HG02571 (cell line): ENCODE data around the gene ENOX2.
"Not testable (repeated sequence)": the region's sequence is repeated elsewhere in the genome, so short reads cannot be mapped to it uniquely, and the experiment has no call there.

Experiments
- ATAC-seq: cut with Tn5 transposase; IDR thresholded peaks from one replicate; pipeline ENCODE4 v1.9.1; 2021; ENCODE audit warnings: mild to moderate bottlenecking, moderate library complexity; ENCODE audit not compliant: unreplicated experiment

The ENOX2 gene

DNA sequence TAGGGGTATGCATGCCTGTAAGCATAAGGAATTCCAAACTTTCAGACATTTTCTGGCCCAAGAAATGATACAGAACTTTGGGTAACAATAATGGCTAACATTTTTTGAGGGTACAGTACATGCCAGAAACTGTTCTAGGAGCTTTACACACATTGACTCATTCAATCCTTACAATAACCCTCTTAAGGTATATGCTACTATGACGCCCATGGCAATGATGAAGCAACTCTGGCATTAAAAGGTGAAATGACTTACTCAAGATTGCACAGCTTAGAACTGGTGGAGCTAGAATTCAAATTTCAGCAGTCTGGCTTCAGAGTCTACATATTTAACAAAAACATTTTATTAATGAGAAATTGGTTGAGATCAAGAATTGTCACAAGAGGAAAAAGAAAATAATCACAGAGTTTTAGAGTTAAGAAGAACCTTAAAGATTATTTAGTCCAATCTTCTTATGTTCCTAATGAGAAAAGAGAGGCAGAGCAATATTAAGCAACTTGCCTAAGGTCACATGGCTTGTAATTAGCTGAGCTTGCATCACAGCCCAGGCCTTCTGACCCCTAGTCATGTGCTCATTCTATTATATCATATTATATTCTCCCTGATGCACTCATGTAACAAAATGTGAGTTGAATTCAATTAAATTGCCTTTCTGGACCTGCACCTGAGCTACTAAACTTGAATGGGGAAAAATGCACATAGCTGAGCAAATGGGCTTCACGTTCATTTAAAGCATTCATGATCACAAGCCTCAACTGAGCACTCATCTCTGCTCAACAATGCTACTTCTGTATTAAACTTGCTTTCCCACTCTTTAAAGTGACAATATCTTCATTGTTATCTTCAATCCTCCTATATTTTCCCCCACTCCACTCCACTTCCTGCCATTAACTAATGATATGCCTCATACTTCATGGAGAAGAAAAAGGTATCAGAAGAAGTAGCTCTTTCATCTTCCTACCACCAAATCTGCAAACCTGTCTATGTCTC is 73.2 kb downstream of the ENOX2 start:
- no peak for ATAC-seq

DNA sequence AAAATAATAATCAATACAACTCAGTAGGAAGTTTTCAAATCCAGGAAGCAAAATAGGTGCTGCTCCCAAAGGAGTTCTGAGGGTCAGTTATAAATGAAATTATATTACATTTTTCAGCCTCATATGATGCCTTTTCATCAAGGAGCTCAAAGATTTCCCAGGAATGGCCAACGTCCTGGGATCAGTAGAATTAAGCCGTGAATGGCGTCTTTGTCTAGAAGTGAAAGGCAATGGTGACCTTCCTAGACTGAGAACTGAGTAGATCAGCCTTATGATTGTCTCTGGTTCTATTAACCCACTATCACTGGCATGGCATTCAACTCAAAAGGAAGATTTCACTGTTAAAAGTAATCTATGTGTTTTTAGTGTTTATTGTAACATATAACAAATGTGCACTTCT is 74.4 kb downstream of the ENOX2 start:
- ATAC-seq, result no peak

DNA sequence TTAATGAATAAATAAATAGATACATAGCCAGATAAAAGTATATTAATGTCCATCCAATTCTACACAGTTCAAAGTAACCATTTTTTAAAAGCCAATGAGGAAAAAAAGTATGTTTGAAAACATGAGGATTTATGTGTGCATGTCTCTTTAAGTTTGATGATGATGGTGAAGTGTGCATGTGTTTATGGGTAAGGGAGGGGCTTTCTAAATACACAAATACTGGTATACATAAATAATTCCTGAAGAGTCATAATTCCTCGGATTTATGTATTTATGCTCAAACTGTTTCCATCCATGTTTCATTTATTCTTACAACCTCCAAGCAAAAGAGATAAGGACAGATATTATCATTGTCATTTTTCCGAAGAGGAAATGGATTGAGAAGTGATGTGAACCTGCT is 75.4 kb downstream of the ENOX2 start:
- no peak for ATAC-seq

DNA sequence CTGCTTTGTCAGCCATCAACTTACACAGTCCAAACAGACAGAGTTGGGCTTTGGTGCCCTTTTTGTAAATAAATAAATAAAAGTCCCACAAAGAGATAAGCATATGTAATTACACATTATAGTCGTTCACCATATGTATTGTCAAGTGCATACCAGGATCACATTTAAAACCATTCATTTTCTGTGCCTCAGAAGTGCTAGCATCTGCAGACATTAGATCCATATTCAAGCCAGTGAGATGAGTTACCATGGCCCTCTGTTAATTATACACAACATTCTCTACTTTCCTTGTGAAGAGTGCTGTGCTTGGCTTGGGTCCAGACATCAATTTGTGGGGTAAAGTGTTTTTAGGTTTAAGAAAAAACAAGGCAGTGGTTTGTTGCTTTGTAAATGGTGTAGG is 76.8 kb downstream of the ENOX2 start:
- ATAC-seq, result no peak

DNA sequence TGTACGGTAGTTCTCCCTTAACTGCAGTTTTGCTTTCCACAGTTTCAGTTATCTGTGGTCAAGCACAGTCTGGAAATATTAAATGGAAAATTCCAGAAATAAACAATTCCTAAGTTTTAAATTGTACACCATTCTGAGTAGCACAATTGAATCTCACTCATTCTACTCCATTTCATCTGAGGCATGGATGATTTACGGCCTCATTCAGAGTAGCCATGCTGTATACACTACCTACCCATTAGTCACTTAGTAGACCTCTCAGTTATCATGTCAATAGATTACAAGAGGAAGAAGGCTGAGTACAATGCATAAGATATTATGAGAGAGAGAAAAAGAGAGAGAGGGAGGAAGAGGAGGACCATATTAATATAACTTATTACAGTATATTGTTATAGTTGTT is 77.5 kb downstream of the ENOX2 start:
- ATAC-seq, result no peak

DNA sequence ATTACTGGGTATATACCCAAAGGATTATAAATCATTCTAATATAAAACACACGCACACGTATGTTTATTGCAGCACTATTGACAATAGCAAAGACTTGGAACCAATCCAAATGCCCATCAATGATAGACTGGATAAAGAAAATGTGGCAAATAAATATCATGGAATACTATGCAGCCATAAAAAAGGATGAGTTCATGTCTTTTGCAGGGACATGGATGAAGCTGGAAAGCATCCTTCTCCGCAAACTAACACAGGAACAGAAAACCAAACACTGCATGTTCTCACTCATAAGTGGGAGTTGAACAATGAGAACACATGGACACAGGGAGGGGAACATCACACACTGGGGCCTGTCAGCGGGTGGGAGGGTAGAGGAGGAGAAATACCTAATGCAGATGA is 83.6 kb downstream of the ENOX2 start:
- not testable (repeated sequence) for ATAC-seq

DNA sequence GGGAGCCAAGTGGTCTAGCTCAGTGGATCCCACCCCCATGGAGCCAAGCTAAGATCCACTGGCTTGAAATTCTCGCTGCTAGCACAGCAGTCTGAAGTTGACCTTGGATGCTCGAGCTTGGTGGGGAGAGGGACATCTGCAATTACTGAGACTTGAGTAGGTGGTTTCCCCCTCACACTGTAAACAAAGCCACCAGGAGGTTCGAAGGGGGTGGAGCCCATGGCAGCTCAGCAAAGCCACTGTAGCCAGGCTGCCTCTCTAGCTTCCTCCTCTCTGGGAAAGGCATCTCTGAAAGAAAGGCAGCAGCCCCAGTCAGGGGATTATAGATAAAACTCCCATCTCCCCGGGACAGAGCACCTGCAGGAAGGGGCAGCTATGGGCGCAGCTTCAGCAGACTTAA is 89.1 kb downstream of the ENOX2 start:
- not testable (repeated sequence) for ATAC-seq

DNA sequence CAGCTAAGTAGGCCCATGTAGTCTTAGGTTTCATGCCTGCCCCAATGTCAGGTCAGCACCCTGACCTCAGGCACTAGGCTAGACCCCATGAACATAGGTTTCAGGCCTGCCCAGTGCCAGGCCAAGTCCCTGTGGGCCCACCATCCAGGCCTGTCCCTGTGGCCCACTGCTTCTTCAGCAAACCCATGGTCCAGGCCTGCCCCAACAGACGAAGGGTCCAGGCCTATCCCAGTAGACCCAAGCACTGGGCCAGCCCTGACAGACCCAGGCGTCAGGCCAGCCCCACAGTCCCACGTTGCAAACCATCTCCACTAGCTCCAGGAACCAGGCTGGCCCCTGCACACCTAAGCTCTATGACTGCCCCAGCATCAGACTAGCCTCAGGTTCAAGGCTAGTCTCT is 92.4 kb downstream of the ENOX2 start:
- no peak for ATAC-seq

DNA sequence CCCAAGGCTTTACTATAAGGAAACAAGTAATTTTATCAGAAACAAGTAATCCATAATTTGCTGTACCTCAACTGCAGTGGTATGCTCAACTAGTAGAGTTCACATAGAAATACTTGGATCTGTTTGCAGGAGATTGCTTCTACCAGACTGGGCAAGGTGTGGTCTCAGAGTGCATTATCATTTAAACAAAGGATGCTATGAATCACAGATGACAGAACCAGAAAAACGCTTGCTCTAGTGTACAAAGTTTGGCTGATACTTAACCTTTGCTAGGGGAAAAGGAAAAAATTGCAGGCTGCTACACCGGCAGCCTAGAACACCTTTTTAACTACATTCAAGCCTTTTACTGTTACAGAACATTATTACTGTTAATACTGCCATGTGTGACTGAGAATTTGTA is 97.1 kb downstream of the ENOX2 start:
- ATAC-seq, result no peak

DNA sequence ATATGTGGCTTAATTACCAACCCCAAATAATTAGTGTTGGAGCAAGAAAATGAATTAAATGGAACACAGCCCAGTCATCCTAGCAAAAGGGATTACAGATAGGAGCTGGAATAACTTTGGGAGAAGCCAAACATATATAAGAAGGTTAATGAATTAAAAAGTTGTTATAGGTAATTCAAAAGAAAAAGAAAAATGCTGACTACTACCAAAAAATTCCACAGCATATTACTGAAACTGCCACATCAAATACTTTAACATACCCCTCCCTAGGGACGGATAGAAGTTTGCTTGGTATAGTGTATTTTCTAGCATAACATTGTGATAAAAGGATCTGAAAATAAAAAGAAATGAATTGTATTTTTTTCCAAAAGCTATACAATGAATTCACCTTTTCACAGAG is 99.5 kb downstream of the ENOX2 start:
- ATAC-seq, result no peak

DNA sequence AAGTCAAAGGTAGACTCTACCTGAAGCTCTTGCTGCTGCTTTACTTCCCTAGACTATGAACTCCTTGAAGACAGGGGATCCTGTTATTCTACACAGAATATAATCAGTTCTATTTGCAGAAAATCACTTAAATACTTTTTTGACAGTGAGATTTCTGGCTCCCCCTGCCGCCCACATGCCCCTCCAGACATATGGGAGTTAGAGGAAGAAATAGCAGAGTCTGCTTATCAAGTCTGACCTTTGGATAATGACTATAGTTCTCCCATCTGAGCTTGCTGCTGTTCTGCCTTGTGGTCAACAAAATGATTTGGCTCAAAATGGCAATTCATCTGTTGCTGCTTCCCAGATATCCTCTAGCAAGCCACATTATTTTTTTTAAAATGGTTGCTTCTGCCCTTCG is 101.1 kb downstream of the ENOX2 start:
- no peak for ATAC-seq

DNA sequence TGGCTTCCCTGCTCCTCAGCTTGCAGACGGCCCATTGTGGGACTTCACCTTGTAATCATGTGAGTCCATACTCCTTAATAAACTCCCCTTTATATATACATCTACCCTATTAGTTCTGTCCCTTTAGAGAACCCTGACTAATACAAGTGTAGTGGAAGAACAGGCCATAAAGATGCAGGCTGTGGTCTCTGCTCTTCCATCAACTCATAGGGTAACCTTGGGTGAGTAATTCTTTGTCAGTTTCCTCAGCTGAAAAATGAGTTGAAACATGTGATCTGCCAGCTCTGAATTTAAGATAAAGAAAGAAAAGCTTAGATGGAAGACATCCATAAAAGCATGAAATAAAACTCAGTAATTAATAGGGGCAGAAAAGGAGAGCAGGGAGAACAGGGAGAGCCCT is 103.6 kb downstream of the ENOX2 start:
- ATAC-seq, result no peak

DNA sequence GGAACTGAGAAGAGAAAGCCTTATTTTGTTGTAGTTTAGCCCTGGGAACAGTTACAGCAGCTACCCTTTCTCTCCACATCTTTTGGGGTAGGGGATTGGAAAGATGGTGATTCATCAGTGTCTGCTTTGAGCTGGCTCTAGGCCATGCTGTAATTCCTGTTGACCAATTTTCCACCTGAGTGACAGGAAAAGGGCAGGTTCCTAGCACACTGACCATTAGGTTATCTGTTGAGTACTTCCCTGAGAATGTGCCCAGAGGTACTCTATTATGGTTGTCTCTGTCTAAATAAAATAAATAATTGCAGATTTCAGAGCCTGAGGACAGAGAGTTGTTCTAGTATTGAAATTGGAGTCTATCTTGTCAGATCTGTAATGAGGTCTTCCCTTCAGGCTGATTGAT is 109.0 kb downstream of the ENOX2 start:
- no peak for ATAC-seq

DNA sequence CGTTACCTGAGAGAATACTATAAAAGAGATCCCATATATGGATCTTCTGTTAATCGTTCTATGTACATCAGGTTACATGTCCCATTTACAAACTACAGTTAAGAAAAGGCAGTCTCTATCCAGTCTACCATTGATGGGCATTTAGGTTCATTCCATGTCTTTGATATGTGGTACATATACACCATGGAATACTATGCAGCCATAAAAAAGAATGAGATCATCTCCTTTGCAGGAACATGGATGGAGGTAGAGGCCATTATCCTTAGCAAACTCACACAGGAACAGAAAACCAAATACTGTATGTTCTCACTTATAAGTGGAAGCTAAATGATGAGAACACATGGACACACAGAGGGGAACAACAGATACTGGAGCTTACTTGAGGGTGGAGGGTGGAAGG is 111.1 kb downstream of the ENOX2 start:
- ATAC-seq, result not testable (repeated sequence)

DNA sequence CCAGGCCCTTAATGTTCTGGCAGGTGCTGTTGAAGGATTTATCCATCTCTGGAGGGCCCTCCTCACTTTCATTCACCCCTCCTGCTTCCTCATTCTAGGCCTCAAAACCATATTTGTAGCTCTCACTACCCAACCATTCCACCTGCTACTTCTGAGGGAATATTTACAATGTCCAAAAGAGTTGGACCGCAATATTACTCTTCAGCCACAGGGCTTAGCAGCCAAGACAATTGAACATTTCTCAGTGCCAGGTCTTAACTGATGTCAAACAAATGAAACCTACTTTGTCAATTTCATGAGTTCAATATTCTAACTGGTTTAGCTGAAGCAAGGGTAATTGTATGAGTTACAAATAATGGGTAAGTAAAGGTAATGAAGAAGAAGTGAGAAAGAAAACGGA is 113.2 kb downstream of the ENOX2 start:
- ATAC-seq, result no peak

DNA sequence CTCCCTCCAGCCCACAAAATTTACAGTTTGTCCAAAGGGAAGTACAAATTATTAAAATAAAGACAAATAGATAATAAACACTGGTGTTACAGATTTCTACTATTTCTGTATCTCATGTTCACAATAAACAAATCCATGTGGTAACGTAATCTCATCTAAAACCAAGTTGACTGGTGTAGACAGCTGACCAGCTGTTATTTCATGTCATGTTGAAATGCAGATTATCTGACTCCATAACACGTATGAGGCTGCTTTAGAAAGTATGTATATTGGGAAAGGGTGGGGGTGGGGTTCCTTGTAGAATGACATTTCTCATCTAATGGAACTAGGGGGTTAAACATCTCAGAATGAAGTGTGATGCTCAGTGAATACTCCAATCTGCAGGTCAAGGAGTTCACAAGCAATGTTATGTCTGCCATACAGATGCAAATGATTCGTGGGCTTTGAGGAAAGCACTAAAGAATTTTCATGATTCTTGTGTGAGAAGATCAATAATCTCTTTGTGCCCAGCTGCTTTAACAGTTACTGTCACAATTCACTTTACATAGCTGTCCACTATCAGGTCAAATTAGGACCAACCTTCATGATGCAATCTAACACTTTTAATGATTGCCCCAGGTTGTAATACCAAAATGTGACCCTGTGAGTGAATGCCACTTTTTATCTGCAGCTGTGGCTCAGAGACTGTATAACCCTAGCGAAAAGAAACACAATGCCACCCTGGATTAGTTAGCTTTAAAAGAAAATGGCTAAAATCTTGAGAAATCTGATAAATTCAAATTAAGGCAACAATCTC is 114.0 kb downstream of the ENOX2 start:
- ATAC-seq, result no peak

DNA sequence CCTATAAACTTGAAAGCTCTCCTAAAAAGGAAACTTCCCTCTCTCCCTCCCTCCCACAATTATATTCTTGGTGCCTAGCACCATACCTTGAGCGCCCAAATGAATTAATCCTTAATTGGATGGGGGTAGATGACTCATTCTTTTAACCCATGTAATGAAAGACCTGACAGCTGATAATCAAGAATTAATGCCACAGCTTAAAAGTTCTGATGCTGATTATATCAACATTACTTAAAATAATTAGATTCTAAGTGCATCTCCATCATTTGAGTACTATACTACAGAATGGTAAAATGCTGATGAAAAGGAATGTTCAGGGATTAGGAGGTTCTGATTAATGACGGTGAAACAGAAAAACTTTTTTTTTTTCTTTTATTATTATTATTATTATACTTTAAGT is 117.0 kb downstream of the ENOX2 start:
- no peak for ATAC-seq

DNA sequence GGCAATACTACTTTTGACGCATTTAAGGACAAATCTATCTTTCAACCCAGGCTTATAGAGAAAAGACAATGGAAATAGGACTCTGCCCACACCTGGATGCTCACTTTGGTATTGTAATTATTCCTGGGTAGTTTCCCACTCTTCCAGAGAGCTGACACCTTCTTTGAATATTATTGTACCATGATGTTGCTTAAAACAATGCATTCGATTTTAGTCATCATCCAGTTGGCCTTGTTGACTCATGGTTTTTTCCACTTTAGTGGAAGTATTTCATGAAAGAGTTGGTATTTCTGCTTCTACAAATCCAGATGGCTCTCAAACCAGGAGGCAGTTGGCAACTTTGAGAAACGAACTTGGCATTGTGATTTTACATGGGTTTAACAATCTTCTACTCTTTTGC is 124.2 kb downstream of the ENOX2 start:
- no peak for ATAC-seq

DNA sequence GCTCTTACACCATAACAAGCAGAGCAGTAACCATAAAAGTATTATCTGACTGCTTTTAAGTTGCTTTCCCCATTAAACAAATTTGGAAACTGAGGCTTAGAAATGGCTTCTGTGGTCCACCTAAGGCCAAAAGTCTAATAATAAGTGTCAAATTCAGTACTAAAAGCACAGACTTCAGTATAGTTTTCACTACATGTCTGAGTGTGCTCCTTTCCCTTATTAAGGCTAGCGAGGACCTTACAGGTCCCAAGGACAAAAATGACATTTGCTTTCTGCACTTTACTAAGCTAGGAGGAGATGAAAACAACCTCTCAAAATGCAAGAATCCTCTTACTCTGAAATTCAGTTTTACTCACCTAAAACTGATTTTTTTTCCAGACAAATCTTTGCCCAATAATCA is 127.2 kb downstream of the ENOX2 start:
- no peak for ATAC-seq

DNA sequence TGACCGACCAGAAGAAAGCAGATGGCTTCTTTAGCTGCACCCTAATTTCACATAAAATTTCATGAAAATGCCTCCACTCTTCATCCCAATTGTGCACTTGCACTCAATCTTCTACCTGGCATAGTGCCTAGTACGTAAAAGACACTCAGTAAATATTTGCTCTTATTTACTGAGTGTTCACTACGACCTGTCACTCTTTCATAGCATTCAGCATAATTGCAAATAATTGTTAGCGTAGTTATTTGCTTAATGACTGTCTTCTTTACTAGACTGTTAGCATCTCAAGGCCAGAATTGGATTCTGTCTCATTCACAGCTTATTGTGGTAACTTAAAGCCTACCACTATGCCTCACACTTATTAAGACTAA is 130.2 kb downstream of the ENOX2 start:
- no peak for ATAC-seq

DNA sequence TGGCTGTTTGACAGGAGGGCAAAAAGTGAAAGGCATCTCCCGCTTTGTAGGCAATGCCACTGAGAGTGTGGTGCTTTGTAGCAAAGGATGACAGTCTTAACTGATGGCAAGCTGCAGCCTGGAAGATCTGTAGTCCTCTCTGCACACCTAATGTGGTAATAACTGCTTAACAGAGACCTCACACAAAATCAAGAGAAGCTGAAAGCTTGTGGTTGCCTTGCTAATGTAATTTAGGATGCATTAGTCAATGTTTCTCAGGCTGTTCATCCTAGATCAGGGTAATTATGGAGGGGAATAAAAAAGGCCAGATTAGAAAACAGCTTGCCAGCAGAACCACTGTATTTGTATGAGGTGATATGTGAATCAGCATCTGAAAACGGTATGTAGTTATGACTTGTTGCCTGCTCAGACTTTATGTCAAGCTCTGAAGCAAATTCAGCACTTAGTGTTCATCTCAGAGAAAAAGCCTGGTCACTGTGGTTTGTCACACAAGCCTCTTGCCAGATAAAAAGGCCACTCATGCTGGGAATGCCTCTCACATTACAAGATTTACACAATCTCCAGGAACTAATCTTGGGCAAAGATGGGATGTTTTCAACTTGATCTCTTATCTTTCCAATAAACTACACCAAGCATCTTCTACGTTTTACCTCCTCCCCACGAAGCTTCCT is 130.8 kb downstream of the ENOX2 start:
- no peak for ATAC-seq

DNA sequence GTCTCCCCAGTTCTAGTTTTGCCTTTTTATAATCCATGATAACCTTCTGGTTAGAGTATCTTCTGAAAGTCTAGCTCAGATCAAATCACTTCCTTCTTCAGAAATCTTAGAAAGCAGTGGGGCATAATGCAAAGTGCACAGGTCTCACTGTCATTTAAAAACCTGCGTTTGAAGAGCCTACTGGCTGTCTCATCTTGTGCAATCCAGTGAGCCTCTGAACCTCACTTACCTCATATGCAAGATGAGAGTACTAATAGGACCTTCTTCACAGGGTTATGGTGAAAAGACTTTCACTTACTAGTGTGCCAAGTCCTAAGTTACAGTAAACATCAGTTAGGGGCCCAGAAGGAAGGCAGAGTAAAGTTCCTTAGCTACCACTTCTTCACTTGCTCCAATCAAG is 131.4 kb downstream of the ENOX2 start:
- no peak for ATAC-seq
